ENCODE results near the gene FIZ1. TPM values are rescaled to one million over a fixed set of nuclear protein-coding genes. Genes with fewer than 3 reads are reported as not detected.

Gene FIZ1
- total RNA-seq, 1 experiment from 2014 or later: 21.5 TPM

DNA sequence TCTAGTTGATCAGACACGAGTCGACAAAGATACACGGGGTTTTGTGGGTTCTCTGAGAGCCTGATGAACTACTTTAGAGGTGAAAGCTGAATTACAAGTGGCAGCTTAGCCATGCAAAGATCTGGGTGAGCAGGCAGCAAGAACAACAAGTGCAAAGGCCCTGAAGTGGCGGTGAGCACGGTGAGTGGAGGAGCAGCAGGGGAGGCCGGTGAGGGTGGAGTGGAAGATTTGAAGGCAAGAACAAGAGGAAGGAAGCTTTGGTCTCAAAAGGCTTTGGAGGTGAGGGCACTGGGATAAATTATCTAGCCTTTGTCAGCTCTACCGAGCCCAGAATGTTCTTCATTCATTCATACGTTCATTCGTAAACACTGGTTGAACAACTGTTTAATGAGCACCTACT lies 7.5 kb upstream of the FIZ1 start:
- Histone ChIP-seq H4K20me1 (ENCODE audit: control insufficient read depth, insufficient read depth, insufficient read length) (no peaks in the 10 kb centered on the region), H3T11ph (ENCODE audit: low read length) (no peak overlapping the region), H3K4me2 (ENCODE audit: insufficient read depth, insufficient read length, low read length) (peak overlapping the region; percentile 72), H3K4me1 (ENCODE audit: insufficient read depth, low read length) (0 out of 2 replicates have a peak, but pooled peaks cover 3% of the 10 kb centered on the region), H3K23me2 (ENCODE audit: insufficient read length, low read depth, low read length, poor library complexity, severe bottlenecking) (peaks cover 8% of the 10 kb centered on the region), H2BK120ac (ENCODE audit: low read depth, low read length, poor library complexity, severe bottlenecking) (no peak overlapping the region), H3K56ac (ENCODE audit: insufficient read length, low read depth, low read length) (no peak overlapping the region), H3K27ac (ENCODE audit: insufficient read length, low read depth, low read length) (no peak overlapping the region), H3K23ac (ENCODE audit: insufficient read length, low read depth, low read length) (no peak overlapping the region), H3K9ac (ENCODE audit: extremely low read depth, insufficient read length, low read length) (no peak overlapping the region), H2BK20ac (ENCODE audit: low read depth, low read length, poor library complexity, severe bottlenecking) (no peak overlapping the region), H4K8ac (replicated peaks; ENCODE audit: insufficient read length, low read depth, low read length) (no peak overlapping the region), H4K5ac (ENCODE audit: insufficient read length, low read depth, low read length) (no peak overlapping the region), H2BK5ac (ENCODE audit: insufficient read length, low read length) (no peak overlapping the region), H2BK12ac (ENCODE audit: insufficient read length, low read depth, low read length) (no peak overlapping the region), H3K79me1 (ENCODE audit: insufficient read depth, low read depth, low read length, poor library complexity, severe bottlenecking) (peaks cover 4% of the 10 kb centered on the region), H2BK15ac (ENCODE audit: low read depth, low read length) (no peak overlapping the region), H3K9me3 (ENCODE audit: control insufficient read depth, low read depth, low read length) (no peaks in the 10 kb centered on the region), H2AFZ (ENCODE audit: low read length) (no peak overlapping the region), H2AK5ac (ENCODE audit: insufficient read length, low read length) (no peak overlapping the region), H4K91ac (ENCODE audit: insufficient read length, low read depth, low read length) (no peak overlapping the region), H3K18ac (ENCODE audit: insufficient read length, low read depth, low read length) (no peak overlapping the region), H3K14ac (ENCODE audit: insufficient read depth, low read length) (no peak overlapping the region), H3K27me3 (ENCODE audit: insufficient read depth, low read length) (no peaks in the 10 kb centered on the region), H3K4ac (ENCODE audit: low read depth, low read length) (no peak overlapping the region), H3K79me2 (ENCODE audit: insufficient read depth, low read length) (peaks cover 1% of the 10 kb centered on the region; the same call in 1 of the 2 replicates)
- H3K4me3 Mint-ChIP-seq: peak overlapping the region; percentile 92 to 97
- peaks cover 14 to 32% (median 23%) of the 10 kb centered on the region in 3 experiments for H3K36me3 Mint-ChIP-seq (ENCODE audit: insufficient read depth in 1 of 3, low read depth in 3 of 3)
- peaks cover 24% of the 10 kb centered on the region in 2 experiments for H3K4me1 Mint-ChIP-seq
- peaks cover 0 to 4% of the 10 kb centered on the region in 2 experiments; a peak in 1 of 5 replicates for H3K9me3 Mint-ChIP-seq
- H3K27me3 Mint-ChIP-seq (ENCODE audit: low read depth): no peaks in the 10 kb centered on the region
- WGBS (ENCODE audit: extremely low coverage, insufficient read length, low lambda C conversion rate): no CpG with 5 or more reads among the region's 9 CpGs
- no peak for DNase-seq
- TF ChIP-seq, protein P1, sequence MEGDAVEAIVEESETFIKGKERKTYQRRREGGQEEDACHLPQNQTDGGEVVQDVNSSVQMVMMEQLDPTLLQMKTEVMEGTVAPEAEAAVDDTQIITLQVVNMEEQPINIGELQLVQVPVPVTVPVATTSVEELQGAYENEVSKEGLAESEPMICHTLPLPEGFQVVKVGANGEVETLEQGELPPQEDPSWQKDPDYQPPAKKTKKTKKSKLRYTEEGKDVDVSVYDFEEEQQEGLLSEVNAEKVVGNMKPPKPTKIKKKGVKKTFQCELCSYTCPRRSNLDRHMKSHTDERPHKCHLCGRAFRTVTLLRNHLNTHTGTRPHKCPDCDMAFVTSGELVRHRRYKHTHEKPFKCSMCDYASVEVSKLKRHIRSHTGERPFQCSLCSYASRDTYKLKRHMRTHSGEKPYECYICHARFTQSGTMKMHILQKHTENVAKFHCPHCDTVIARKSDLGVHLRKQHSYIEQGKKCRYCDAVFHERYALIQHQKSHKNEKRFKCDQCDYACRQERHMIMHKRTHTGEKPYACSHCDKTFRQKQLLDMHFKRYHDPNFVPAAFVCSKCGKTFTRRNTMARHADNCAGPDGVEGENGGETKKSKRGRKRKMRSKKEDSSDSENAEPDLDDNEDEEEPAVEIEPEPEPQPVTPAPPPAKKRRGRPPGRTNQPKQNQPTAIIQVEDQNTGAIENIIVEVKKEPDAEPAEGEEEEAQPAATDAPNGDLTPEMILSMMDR (conservative IDR thresholded peaks at IDR 0.05): no peak
- peak overlapping the region in 2 of 3 experiments; percentile 21 to 37; a peak in 2 of 7 replicates for H3K27ac Mint-ChIP-seq
